Stimulated activated CD8-positive, alpha-beta memory T cell treated with anti-CD3 and anti-CD28 coated beads, Interleukin-4, amount 100 ng/mL, for 48 hours (primary cell): ENCODE results near the gene KDM5A.
"Not testable (repeated sequence)": the region's sequence is repeated elsewhere in the genome, so short reads cannot be mapped to it uniquely, and the experiment has no call there.

ENCODE experiments used
- DNase-seq: peaks from one replicate; pipeline ENCODE4 v3.0.0-alpha.2; 2020

KDM5A gene

GRCh38 chr12:332581-333205, 56.4 kb downstream of the KDM5A start:
- no peak for DNase-seq

GRCh38 chr12:331287-331686, 57.8 kb downstream of the KDM5A start:
- DNase-seq, result no peak

GRCh38 chr12:325906-326305, 63.2 kb downstream of the KDM5A start:
- no peak for DNase-seq

GRCh38 chr12:323507-323906, 65.6 kb downstream of the KDM5A start:
- DNase-seq, result no peak

GRCh38 chr12:321606-322326, 67.4 kb downstream of the KDM5A start:
- DNase-seq, result no peak

GRCh38 chr12:318759-319515, 70.2 kb downstream of the KDM5A start:
- DNase-seq, result no peak

- DNase-seq, result no peak
Measured at GRCh38 chr12:308511-308910, 80.6 kb downstream of the KDM5A start.

GRCh38 chr12:307406-307805, 81.7 kb downstream of the KDM5A start:
- no peak for DNase-seq

GRCh38 chr12:304805-305204, 84.3 kb downstream of the KDM5A start:
- no peak for DNase-seq

- not testable (repeated sequence) for DNase-seq
Measured at GRCh38 chr12:302766-303165, 86.4 kb downstream of the KDM5A start.

GRCh38 chr12:300166-300565, 89.0 kb downstream of the KDM5A start:
- not testable (repeated sequence) for DNase-seq

- DNase-seq, result not testable (repeated sequence)
Measured at GRCh38 chr12:299511-299910, 89.6 kb downstream of the KDM5A start.

GRCh38 chr12:298059-298458, 91.1 kb downstream of the KDM5A start:
- not testable (repeated sequence) for DNase-seq

- DNase-seq, result no peak
Measured at GRCh38 chr12:295132-295531, 94.0 kb downstream of the KDM5A start.

- no peak for DNase-seq
Measured at GRCh38 chr12:293199-293598, 95.9 kb downstream of the KDM5A start.

GRCh38 chr12:292186-292585, 96.9 kb downstream of the KDM5A start:
- no peak for DNase-seq

- no peak for DNase-seq
Measured at GRCh38 chr12:291153-291723, 97.9 kb downstream of the KDM5A start.

GRCh38 chr12:288687-289086, 100.4 kb downstream of the KDM5A start:
- no peak for DNase-seq

GRCh38 chr12:286531-287300, 102.4 kb downstream of the KDM5A start:
- DNase-seq, result no peak

GRCh38 chr12:278046-278445, 111.1 kb downstream of the KDM5A start:
- DNase-seq, result no peak

- no peak for DNase-seq
Measured at GRCh38 chr12:275812-276211, 113.3 kb downstream of the KDM5A start.

GRCh38 chr12:273382-273781, 115.7 kb downstream of the KDM5A start:
- DNase-seq, result no peak

- DNase-seq, result no peak
Measured at GRCh38 chr12:272942-273341, 116.2 kb downstream of the KDM5A start.
